SK-N-DZ (cell line): ENCODE measurements around the gene EYA4. TPM values are rescaled to one million over a fixed set of nuclear protein-coding genes. Genes with fewer than 3 reads are reported as not detected.
A peak's percentile ranks its signal among the peaks of the same experiment; 100 is the strongest.

Experiments used
- DNase-seq: peaks from one replicate; pipeline ENCODE4 v3.0.0-alpha.2; 2015; ENCODE audit warnings: low spot score
- polyA plus RNA-seq, 2 experiments: library from polyadenylated mRNA; depleted of rRNA; stranded (reverse); fragments of >200 nt; gene quantifications; 2 replicates each; pipeline ENCODE4 v1.2.3, GENCODE V29; 2014

The EYA4 gene
- 27.1 and 35.7 TPM in 2 replicates for polyA plus RNA-seq (2014; cell fraction: cytosol; rRNA removed)
- polyA plus RNA-seq (2014; cell fraction: nucleus; rRNA removed) = 54.0 and 73.5 TPM in 2 replicates

- peak; percentile 71 for DNase-seq
Measured at GRCh38 chr6:133241086-133241900, at the start of gene EYA4. Gene EYA4, plus strand, starts transcription at chr6:133241357. Its CDS starts 33,424 bp downstream, at chr6:133274781.

- no peak for DNase-seq
Measured at GRCh38 chr6:133193396-133193795, 47.8 kb upstream of the EYA4 start.

- no peak for DNase-seq
Measured at GRCh38 chr6:133198725-133199124, 42.4 kb upstream of the EYA4 start.

GRCh38 chr6:133201231-133201630, 39.9 kb upstream of the EYA4 start:
- DNase-seq = no peak

- DNase-seq = no peak
Measured at GRCh38 chr6:133202610-133203343, 38.4 kb upstream of the EYA4 start.

GRCh38 chr6:133203344-133203697, 37.8 kb upstream of the EYA4 start:
- DNase-seq = no peak

- no peak for DNase-seq
Measured at GRCh38 chr6:133205304-133205703, 35.9 kb upstream of the EYA4 start.

GRCh38 chr6:133206942-133207341, 34.2 kb upstream of the EYA4 start:
- no peak for DNase-seq

- no peak for DNase-seq
Measured at GRCh38 chr6:133207754-133208153, 33.4 kb upstream of the EYA4 start.

- no peak for DNase-seq
Measured at GRCh38 chr6:133208183-133208755, 32.9 kb upstream of the EYA4 start.

GRCh38 chr6:133214267-133214666, 26.9 kb upstream of the EYA4 start:
- no peak for DNase-seq

GRCh38 chr6:133218852-133219251, 22.3 kb upstream of the EYA4 start:
- DNase-seq = no peak

GRCh38 chr6:133223452-133224029, 17.6 kb upstream of the EYA4 start:
- no peak for DNase-seq

- no peak for DNase-seq
Measured at GRCh38 chr6:133225560-133225959, 15.6 kb upstream of the EYA4 start.

- DNase-seq = no peak
Measured at GRCh38 chr6:133227344-133227743, 13.8 kb upstream of the EYA4 start.

- no peak for DNase-seq
Measured at GRCh38 chr6:133230052-133230451, 11.1 kb upstream of the EYA4 start.

GRCh38 chr6:133235221-133235620, 5.9 kb upstream of the EYA4 start:
- no peak for DNase-seq

GRCh38 chr6:133236932-133237331, 4.2 kb upstream of the EYA4 start:
- no peak for DNase-seq

GRCh38 chr6:133240511-133241085, 559 bp upstream of the EYA4 start:
- DNase-seq = peak; percentile 88

- peak; percentile 61 for DNase-seq
Measured at GRCh38 chr6:133241901-133242636, 912 bp downstream of the EYA4 start.
